Calu3 (cell line): ENCODE results near the gene MMP19. TPM values are rescaled to one million over a fixed set of nuclear protein-coding genes. Genes with fewer than 3 reads are reported as not detected.

Experiments
- Bru-seq: library from RNA; stranded (reverse); fragments of 400-500 nt; gene quantifications from one replicate; lab custom pipeline; 2021; lab: Mats Ljungman, UMichigan
- BruChase-seq, 2 experiments: library from RNA; stranded (reverse); fragments of 400-500 nt; gene quantifications; one replicate each; lab custom pipeline; 2021; lab: Mats Ljungman, UMichigan
- BruUV-seq: library from RNA; stranded (reverse); fragments of 400-500 nt; replicated peaks from 2 replicates; lab custom pipeline; 2021; lab: Mats Ljungman, UMichigan
- CTCF ChIA-PET: fragments of 300-600 bp; sonication (Branson Sonifier 250); formaldehyde crosslinking; loops from one replicate; lab custom pipeline; 2022; ENCODE audit warnings: antibody characterized with exemption; lab: Charles Lee
- DNase-seq: peaks from one replicate; pipeline ENCODE4 v3.0.0; 2022
- H3K27ac Mint-ChIP-seq: one replicate; pipeline ENCODE4 v1.8.0; 2022; ENCODE audit warnings: mixed read lengths; ENCODE audit not compliant: unreplicated experiment
- H3K27me3 Mint-ChIP-seq: one replicate; pipeline ENCODE4 v1.8.0; 2022; ENCODE audit warnings: mixed read lengths; ENCODE audit not compliant: unreplicated experiment
- H3K36me3 Mint-ChIP-seq: one replicate; pipeline ENCODE4 v1.8.0; 2022; ENCODE audit warnings: mild to moderate bottlenecking, moderate library complexity, mixed read lengths; ENCODE audit not compliant: insufficient read depth, unreplicated experiment
- H3K4me1 Mint-ChIP-seq: one replicate; pipeline ENCODE4 v1.8.0; 2022; ENCODE audit warnings: mild to moderate bottlenecking, low read depth, mixed read lengths; ENCODE audit not compliant: unreplicated experiment
- H3K4me3 Mint-ChIP-seq: one replicate; pipeline ENCODE4 v1.8.0; 2022; ENCODE audit warnings: mild to moderate bottlenecking, low read depth, moderate library complexity, mixed read lengths; ENCODE audit not compliant: unreplicated experiment
- H3K9me3 Mint-ChIP-seq: one replicate; pipeline ENCODE4 v1.8.0; 2022; ENCODE audit warnings: low read depth, mixed read lengths; ENCODE audit not compliant: unreplicated experiment
- CTCF ChIP-seq: fragments of 200-600 bp; IDR thresholded peaks from one replicate; pipeline ENCODE4 v1.8.0; 2022; ENCODE audit warnings: antibody characterized with exemption; ENCODE audit not compliant: unreplicated experiment
- intact Hi-C: fragments of 100-400 bp; cut with micrococcal nuclease; formaldehyde crosslinking; loops from one replicate; pipeline ENCODE4 v1.10.0; 2022; ENCODE audit not compliant: unreplicated experiment
- long read RNA-seq: library from polyadenylated mRNA; stranded (forward); transcript quantifications from one replicate; pipeline ENCODE4 v2.0.0, GENCODE V29; 2022
- total RNA-seq: library from RNA; stranded (reverse); gene quantifications from 2 replicates; pipeline ENCODE4 v1.2.3, GENCODE V29; 2022

MMP19 gene, protein sequence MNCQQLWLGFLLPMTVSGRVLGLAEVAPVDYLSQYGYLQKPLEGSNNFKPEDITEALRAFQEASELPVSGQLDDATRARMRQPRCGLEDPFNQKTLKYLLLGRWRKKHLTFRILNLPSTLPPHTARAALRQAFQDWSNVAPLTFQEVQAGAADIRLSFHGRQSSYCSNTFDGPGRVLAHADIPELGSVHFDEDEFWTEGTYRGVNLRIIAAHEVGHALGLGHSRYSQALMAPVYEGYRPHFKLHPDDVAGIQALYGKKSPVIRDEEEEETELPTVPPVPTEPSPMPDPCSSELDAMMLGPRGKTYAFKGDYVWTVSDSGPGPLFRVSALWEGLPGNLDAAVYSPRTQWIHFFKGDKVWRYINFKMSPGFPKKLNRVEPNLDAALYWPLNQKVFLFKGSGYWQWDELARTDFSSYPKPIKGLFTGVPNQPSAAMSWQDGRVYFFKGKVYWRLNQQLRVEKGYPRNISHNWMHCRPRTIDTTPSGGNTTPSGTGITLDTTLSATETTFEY
- total RNA-seq, result not detected in 2 replicates
- Bru-seq, nascent RNA, result not detected
- BruChase-seq, experiment 1, labeled RNA remaining after a 6-hour chase, result percentile 6 among the genes with signal in this experiment
- percentile 16 among the genes with signal in this experiment for BruChase-seq, experiment 2, labeled RNA remaining after a 2-hour chase
- long read RNA-seq, result 0 reads

- CTCF ChIA-PET, result no interaction called here
- peaks cover 14% of the 10 kb centered on the region for H3K4me1 Mint-ChIP-seq
- intact Hi-C loops, result no loop called here
These were observed at the start of gene MMP19 for GRCh38 chr12:55842681-55843429. Gene MMP19, minus strand, starts transcription at chr12:55842936. Its CDS starts 106 bp downstream, at chr12:55842830.

DNA sequence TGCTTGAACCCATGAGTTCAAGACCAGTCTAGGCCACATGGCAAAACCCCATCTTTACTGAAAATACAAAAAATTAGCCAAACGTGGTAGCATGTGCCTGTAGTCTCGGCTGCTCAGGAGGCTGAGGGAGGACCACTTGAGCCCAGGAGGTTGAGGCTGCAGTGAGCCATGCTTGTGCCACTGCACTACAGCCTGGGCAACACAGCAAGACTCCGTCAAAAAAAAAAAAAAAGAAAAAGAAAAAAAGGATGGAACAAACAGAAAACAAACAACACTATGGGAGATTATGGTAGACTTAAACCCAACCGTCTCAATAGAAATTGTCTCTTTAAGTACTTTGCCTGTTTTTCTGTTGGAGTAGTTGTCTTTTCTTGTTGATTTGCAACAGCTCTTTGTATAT is 48.6 kb upstream of the MMP19 start:
- no peak overlapping the region for H3K4me3 Mint-ChIP-seq
- CTCF ChIA-PET, result interaction anchor here (1.2 kb wide), 1 partner anchor 9 kb away, joined by 3 read pairs; no protein-coding TSS in a partner anchor
- intact Hi-C loops, result no loop called here
- no peak for DNase-seq
- H3K27ac Mint-ChIP-seq, result no peak overlapping the region
- no peaks in the 10 kb centered on the region for H3K9me3 Mint-ChIP-seq
- H3K36me3 Mint-ChIP-seq, result no peaks in the 10 kb centered on the region
- TF ChIP-seq CTCF, result no peak
- no peaks in the 10 kb centered on the region for H3K27me3 Mint-ChIP-seq
- H3K4me1 Mint-ChIP-seq, result no peaks in the 10 kb centered on the region
- BruUV-seq, result no TSS peak

More at GRCh38 chr12:55842681-55843429, at the start of gene MMP19:
- Mint-ChIP-seq H3K4me3 (no peak within 1 kb of the TSS), H3K27ac (no peak within 1 kb of the TSS), H3K36me3 (no peaks in the 10 kb centered on the region), H3K27me3 (peaks cover 28% of the 10 kb centered on the region), H3K9me3 (no peaks in the 10 kb centered on the region)
- DNase-seq, result no peak
- TF ChIP-seq CTCF, result no peak
- BruUV-seq, result no TSS peak

- no peak overlapping the region for H3K4me3 Mint-ChIP-seq
- BruUV-seq, result no TSS peak
- H3K36me3 Mint-ChIP-seq, result no peaks in the 10 kb centered on the region
- no peaks in the 10 kb centered on the region for H3K4me1 Mint-ChIP-seq
- intact Hi-C loops, result no loop called here
- no peak for TF ChIP-seq CTCF
- DNase-seq, result no peak
- H3K27me3 Mint-ChIP-seq, result no peaks in the 10 kb centered on the region
- CTCF ChIA-PET, result no interaction called here
- no peak overlapping the region for H3K27ac Mint-ChIP-seq
- H3K9me3 Mint-ChIP-seq, result peaks cover 2% of the 10 kb centered on the region
These were observed 42.4 kb upstream of the MMP19 start for GRCh38 chr12:55885113-55885512.

DNA sequence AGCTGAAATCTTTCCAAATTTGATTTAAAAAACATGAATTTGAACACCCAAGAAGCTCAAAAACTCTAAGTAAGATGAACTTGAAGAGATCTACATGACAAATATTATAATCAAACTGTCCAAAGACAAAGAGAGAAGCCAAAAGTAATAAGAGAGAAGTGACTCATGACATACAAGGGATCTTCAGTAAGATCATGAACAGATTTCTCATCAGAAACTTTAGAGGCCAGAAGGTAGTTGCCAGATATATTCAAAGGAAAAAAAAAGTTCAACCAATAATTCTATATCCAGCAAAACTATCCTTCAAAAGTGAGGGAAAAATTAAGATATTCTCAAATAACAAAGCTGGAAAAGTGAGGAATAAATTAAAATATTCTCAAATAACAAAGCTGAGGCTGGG is 35.1 kb upstream of the MMP19 start:
- intact Hi-C loops, result no loop called here
- BruUV-seq, result no TSS peak
- CTCF ChIA-PET, result interaction anchor here (0.6 kb wide), 1 partner anchor 58 kb away, joined by 3 read pairs; no protein-coding TSS in a partner anchor
- H3K27ac Mint-ChIP-seq, result no peak overlapping the region
- H3K27me3 Mint-ChIP-seq, result no peaks in the 10 kb centered on the region
- no peak for DNase-seq
- TF ChIP-seq CTCF, result no peak
- no peaks in the 10 kb centered on the region for H3K4me1 Mint-ChIP-seq
- peaks cover 7% of the 10 kb centered on the region for H3K9me3 Mint-ChIP-seq
- no peaks in the 10 kb centered on the region for H3K36me3 Mint-ChIP-seq
- H3K4me3 Mint-ChIP-seq, result no peak overlapping the region
